HG03378 (cell line): ENCODE results near the gene FAM120A.

ENCODE experiments used
- ATAC-seq: cut with Tn5 transposase; IDR thresholded peaks from one replicate; pipeline ENCODE4 v1.9.1; 2021; ENCODE audit warnings: mild to moderate bottlenecking, moderate library complexity; ENCODE audit not compliant: unreplicated experiment

The FAM120A gene

DNA sequence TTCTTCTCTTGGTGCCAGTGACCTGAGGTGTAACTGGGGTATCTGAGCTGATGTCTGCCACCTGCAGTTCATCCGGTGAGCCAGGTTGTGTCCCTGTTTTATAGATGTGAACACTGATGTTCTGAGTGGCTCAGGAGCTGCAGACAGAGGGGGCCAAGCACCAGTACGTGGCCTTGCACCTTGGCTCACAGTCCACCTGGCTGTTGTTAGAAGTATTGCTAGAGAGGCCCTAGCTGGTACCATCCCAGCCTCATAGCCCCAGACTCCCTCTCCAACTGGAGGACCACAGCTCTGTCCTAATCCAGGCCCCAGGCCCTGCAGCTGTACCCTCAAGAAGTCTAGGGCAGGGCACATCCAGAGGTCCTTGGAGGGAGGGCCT, 141.1 kb downstream of the FAM120A start:
- no peak for ATAC-seq

DNA sequence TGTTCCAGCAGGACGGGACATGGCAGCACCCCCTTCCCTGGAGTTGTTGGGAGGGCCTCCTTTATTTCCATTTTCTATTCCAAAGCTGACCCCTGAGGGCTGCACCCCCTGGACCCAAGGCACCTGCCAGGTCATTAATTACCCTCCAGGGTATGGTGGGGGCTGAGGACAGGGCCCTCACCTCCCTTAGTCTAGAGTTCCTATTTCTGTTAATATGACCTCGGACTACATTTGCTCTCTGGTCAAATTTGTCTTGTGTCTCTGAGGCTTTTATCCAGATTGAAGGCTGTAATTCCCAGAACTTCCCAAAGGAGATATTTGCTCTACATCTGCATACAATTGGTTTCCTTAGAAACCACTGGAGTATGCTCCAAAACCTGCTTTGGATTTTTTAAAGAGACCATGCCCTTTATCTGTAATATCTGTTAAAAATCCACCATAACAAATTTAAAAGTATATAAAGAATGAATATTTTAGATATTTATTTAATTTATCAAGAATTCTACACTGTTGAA, 141.7 kb downstream of the FAM120A start:
- ATAC-seq: no peak

DNA sequence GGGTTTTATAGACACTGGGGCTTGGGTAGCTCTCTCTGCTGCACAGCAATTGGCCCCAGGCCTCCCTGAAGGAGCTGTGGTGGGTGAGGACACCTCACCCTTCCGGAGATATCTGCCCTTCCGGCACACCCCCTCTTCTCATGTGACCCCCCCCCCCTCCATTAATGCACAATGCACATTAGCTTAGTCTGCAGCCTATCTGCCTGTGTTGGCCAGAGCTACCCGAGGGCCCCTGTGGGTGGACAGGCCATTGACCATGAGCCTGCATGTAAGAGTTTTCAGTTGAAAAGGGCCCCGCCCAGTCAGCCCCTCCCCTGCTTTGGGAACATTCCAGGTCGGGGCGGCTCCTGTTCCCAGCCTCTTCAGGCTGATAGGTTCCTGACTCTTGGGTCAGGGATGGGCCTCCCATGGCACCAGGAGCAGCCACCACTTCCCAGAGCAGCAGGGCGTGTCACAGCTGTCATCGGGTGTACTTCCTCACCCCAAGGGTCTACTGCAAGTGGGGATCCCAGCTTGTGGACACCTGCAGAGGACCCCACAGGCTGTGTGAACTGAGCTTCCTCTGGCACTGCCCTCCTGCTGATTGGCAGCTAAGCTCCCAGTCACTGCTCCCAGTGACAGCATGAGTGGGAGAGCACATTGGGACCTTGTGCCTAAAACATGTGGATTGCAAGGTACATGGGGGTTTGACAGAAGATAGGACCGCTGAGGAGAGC, 142.7 kb downstream of the FAM120A start:
- no peak for ATAC-seq

DNA sequence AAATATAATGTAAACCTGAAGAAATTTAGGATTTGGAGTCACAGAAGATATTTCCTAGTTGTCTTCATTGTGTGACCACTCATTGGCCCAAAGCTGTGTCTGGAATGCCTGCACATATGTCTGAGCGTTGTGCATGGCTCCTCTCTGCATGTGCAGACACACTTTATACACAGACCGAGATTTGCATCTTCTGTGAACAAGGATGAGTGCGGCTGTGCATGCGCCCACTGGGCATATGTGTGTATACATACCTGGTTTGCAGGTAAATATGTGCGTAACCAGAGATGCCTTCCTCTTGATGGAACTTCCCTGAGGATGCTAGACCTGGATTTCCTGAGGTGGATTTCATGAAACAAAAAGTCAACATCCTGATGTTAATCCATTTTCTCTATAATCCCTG, 144.0 kb downstream of the FAM120A start:
- ATAC-seq: no peak

DNA sequence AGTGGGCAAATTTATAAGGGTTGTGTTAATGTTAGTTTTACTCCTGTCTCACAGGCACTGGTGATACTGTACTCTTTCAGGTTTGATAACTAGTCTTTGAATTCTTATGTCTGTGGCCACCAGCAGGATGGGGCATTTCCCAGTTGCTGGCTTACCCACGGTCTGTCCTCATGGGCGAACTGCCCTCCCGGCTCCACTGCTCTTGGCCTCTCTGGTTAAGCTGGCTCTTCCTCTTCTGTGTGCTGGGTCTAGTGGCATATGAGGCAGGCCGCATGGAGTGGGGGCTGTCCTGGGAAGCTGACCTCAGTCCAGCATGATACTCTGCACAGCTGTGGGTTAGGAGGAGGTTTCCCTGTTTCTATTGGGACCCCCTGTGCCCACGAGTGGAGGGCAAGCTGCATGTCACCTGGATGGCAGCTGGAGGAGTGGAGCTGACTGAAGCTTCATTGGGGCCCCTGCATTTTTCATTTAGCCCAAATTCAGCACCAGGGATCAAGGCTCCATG, 144.4 kb downstream of the FAM120A start:
- no peak for ATAC-seq

DNA sequence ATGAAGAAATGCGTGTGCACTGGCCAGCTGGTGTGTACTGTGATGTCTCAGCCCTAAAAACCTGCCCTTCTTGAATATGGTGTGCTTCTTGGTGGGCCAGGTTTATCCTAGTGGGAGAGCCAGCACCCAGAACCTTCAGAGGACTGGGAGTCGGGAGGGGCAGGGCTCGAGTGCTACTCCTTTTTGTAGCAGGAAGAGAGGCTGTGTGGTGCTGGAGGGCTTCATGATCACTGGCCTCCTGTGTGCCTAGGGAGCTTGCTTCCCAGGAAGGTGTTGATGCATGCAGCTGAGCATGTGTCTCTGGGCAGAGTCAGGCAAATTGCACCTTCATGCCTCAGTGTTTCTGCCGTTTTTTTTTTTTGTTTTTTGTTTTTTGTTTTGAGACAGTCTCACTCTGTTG, 144.9 kb downstream of the FAM120A start:
- no peak for ATAC-seq

DNA sequence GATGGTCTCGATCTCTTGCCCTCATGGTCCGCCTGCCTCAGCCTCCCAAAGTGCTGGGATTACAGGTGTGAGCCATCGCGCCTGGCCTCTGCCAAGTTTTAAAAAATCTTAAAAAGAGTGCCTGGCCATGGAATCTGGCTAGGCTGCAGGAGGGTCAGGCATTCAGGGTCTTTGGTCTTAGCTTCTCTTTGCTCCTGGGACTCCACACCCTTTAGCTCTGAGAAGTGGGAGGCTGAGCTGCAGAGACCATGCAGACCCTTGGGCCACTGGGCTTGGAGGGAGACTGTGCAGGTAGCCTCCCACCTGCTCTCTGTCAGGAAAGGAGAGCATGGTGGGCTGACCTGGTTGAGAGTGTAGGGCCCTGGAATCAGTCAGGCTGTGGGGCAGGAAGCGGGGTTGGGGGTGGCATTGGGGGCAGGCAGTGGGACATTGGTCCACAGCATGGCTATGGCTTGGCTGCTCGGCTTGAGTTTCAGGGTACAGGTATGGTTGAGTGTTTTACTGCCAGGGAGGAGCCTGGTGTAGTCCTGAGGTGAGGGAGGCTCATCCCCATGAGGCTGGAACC, 145.7 kb downstream of the FAM120A start:
- ATAC-seq: no peak

DNA sequence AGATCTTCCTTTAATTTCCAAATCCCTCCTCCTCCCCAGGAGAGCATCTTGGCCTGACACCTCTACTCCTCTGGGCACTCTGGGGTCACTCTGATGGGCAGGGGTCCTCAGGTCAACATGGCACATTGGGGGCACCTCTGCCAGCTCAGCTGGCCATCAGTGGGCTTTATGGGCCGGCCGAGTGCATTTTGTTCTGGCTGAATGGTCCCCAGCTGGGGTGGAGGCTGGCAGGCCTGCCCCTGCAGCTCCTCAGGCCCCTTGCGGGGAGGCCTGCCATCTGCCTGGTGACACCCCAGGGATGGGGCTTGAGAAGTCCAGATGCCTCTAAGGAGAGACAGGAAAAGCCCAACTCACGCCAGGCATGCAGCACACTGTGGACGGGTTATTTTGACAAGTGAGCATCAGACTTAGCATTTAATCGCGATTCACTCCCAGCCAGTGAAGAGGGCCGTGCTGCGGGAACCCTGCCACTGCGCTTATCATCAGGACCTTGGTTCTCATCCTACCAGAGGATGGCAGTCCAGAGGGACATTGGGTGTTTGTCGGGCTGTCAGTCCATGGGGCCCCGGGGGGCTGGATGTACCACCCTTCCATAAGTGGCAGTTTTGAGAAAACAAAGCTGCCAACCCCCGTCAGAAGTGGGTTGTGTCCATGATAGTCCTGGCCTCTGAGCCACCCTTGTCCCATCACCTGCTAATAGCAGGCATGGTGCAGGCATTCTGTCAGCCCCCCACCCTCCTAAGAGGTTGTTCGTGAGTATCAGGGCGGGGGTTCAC, 146.6 kb downstream of the FAM120A start:
- ATAC-seq: no peak

DNA sequence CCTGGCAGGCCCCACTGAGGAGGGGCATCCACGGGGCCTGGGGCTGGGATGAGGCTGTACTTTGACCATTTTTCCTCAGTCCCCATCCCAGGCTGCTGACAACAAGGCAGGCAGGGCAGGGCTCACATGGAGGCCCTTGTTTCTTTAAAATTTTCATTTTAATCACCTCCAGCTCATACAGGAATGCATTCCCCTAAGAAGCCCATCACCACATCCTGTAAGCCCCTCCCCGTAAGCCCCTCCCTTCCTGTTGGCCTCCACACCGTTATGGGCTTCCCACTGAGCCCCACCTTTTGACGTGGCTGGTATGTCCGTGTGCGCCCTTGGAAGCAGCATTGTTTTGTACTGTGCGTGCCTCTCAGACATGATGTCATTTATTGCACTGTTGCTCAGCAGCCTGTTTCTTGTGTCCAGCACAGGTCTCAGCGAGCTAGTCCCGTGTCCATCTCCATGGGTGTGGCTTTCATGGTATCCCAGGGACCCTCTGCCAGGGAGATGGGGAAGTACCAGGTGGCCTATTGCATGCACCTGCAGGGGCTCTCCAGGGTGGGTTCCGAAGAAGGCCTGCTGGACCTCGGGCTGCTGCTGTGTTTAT, 147.3 kb downstream of the FAM120A start:
- ATAC-seq: no peak

DNA sequence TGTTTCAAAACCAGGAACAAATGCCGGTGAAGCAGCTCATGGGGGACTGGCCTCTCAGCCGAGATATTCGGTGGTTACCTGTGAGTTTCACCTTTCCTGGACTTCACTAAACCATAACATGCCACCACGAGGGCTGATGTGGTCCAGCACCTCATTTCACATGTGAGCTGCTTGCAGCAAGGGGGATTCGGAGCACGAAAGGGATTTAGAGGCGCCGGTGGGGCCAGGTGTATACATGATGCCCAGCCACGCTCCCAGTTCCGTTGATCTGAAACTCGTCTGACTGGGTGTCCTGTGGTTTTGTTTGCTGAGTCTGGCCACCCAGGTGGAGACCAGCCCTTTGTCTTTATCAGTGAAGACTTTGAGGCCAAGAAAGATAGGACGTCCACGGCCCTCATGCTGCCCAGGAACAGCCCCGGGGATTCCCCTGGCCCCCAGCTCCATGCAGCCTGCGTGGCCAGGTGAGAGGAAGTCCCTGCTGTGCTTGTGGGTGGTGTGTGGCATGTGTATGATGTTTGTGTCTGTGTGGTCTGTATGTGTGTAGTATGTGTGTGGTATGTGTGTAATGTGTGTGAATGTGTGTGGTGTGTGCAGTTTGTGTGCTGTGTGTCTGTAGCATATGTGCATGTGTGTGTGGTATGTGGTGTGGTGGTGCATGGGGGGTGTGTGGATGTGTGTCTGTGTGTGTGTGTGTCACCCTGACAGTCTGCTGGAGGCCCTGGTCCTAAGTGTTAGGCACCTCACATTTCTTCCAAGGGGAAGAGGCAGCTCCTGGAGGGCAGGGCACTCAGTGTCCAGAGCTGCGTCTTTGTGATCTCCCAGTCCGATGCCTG, 148.3 kb downstream of the FAM120A start:
- no peak for ATAC-seq

DNA sequence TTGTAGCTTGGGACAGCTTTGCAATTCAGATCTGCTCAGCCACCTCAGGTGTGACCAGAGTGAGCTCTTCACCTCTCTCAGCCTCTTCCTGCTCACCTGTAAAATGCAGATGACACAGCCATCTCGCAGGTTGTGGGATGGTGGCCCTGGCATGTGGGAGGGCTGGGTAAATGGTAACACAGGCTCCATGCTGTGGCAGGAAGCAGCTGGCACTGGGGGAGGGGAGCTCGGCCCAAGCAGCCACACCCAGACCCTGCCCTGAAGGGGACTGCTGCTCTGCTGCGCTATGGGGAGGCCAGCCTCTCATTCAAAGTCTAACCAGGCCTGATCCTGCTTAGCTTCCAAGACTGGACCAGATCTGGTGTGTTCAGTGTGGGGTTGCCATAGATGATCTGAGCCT, 149.0 kb downstream of the FAM120A start:
- no peak for ATAC-seq

DNA sequence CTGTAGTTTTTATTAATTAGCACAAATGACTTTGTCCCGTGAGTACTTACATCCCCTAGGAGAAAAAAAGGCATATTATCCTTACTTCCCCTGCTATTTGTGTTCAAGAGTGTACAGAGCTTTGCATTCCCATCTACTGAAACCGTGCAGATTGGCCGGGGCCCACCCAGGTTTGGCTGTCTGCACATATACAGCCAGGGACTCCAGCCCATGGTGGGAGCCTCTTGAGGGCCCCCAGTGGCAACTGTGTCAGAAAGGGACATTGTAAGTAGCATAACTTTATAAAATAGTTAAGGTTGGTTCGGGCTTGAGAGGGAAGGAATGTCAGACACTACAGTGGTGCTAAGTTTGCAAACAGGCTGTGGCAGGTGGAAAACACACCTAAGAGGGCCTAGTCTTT, 149.6 kb downstream of the FAM120A start:
- no peak for ATAC-seq

DNA sequence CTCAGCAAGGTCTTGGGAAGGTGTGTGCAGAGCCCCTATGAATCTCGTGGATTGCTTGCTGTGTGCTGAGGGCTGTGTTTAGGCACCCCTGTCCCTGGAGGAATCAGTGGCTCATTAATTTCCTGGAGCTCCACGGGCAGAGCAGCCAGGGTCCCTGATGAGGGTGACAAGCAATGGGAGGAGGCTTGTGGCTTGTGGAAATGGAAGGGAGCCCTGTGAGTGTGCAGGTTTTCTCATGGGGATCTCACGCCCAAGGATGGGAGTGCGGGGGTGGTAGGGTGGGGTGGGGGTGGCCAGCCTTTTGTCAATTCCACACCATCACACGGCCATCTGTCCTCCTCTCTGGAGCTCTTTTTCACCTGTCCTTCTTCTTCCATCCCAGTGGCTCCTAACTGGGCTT, 150.2 kb downstream of the FAM120A start:
- ATAC-seq: no peak

DNA sequence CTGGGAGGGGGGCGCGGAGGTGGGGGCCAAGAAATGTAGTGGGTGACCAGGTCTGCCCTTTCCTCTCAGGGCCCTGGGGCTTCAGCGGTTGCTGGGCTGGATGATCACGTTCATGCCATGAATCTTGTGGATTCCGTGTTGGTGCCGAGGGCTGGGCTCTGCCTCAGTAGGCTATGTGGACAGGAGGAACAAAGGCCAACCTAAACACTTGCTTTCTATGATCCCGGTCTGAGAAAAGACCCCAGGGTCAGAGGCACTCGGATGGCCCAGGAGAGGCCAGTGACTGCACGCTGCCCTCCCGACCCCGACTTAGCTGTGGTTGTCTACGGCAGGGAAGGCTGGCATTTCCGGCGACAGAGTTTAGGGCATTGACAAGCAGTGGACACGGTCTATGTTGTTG, 151.5 kb downstream of the FAM120A start:
- ATAC-seq: no peak

DNA sequence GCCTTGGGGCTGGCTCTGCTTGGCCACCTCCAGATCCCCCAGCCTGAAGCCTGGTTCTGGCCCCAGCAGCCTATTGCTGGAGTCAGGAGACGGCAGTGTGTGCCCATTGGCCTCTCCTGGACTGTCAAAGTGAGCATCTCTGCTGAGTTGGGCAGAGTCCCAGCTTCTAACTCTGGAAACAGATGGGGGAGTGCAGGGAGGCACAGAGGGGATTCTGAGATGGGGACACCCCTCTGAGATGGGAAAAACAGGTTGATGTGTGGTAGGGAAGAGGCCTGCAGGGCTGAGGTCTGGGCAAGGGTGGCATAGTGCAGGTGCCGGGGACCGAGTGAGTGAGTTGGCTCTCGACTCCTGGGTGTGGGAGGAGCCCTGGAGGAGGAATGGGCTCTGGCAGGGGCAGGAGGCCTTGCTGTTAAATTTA, 152.4 kb downstream of the FAM120A start:
- ATAC-seq: no peak

DNA sequence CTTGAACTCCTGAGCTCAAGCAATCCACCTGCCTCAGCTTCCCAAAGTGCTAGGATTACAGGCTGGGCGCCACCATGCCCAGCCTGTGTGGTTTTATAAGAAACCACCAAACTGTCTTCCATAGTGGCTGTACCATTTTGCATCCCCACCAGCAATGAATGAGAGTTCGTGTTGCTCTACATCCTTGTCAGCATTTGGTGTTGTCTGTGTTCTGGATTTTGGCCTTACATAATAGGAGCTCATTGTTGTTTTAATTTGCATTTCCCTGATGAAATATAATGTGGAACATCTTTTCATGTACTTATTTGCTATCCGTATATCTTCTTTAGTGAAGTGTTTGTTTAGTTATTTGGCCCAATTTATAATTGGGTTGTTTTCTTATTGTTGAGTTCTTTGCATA, 154.7 kb downstream of the FAM120A start:
- no peak for ATAC-seq

DNA sequence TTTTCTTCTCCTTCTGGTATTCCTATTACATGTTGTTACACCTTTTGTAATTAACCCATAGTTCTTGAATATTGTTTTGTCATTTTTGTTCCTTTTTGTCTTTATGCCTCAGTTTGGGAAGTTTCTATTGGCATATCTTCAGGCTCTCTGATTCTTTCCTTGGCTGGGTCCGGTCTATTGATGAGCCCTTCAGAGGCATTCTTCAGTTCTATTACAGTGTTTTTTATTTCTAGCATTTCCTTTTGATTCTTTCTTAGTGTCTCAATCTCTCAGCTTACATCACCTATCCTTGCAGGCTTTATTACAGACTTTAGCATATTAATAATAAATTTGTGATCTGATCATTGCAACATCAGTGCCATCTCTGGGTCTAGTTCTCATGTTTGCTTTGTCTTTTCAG, 158.7 kb downstream of the FAM120A start:
- no peak for ATAC-seq

DNA sequence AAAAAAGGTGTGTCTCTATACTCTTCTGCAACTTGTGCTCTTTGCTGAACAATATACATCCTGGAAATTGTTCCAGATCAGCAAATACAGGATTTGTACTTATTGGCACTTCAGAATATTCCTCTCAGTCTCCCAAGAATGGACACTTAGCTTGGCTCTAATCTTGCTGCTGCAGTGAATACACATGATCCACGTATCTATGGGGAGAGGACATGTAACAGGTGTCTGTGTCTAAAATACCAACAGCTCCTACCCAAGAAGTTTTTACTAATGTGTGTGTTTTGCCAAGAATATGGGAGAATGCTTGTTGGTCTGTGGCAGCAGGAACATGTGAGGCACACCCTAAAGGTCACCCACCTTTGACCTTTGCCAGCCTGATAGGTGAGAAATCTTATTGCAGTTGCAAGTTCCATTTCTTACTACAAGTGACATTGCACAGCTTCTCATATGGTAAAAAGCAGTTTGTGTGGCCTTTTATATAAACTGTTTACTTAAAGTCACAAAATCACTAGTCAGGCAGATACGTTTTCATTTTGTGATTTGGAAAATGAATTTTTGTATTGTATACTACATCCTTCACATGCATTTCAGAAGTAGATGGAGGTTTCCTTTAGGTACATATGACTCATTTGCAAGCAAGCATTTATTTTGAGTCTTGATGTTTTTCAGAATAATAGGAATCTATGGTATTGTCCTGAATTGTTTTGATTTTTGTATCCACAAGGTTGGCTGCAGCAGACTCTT, 160.7 kb downstream of the FAM120A start:
- ATAC-seq: no peak

DNA sequence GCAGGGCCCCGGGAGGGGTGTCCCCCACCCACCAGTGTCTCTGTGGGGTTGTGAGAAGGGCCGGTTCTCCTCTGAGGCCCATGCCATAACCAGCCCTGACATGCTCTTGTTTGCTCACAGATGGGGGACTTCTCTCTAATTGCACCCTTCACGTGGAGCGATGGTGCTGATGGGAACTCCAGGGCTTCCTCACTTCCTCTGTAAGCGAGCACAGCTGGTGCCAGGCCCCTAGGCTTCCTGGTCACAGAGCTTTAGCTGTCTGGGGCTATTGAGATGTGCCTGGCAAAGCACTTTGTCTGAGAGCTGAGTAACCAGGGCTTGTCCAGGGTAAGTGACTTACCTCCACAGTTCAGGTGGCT, 161.3 kb downstream of the FAM120A start:
- ATAC-seq: peak; percentile 51

DNA sequence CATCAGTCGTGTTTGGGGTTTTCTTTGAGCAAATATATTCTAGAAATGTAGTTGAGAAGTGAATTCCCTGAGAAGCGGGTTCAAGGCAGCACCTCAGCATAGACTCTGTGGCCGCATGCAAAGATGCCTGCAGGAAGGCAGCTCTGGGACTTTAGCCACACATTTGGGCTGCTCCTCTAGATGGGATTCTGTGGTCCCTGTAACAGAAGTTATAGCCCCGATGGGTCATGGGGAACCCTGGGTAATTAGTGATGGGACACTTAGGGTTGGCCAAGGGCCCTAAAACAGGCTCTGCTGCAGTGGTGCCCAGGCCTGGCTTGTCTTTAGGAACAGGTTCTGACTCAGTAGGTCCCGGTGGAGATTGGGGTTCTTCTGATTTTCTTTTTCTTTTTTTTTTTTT, 161.7 kb downstream of the FAM120A start:
- ATAC-seq: no peak
